Peyer's patch (tissue), 4 donors: ENCODE data around the gene CLDN24.

Experiments used
- CTCF ChIP-seq, 6 experiments: fragments of 450-650 bp in 4 of 6; fragments of 200-600 bp in 2 of 6; sonication (generic) in 1 of 6; IDR thresholded peaks; one replicate each; pipeline ENCODE4 v1.5.1; 2017 to 2019; ENCODE audit warnings: antibody characterized with exemption in 6 of 6, mild to moderate bottlenecking in 3 of 6, moderate library complexity in 1 of 6
- POLR2A ChIP-seq, 2 donors: fragments of 450-650 bp; IDR thresholded peaks; one replicate each; pipeline ENCODE4 v1.5.1; 2017; ENCODE audit warnings: antibody characterized with exemption in 2 of 2, mild to moderate bottlenecking in 2 of 2, moderate library complexity in 2 of 2

GRCh38 chr4:183297675-183298074, 24.6 kb downstream of the CLDN24 start:
- TF ChIP-seq CTCF (IDR thresholded peaks at IDR 0.05) (no peak), POLR2A (IDR thresholded peaks at IDR 0.05) (no peak)
